ENCODE results near the gene LONRF2.
"Not testable (repeated sequence)": the region's sequence is repeated elsewhere in the genome, so short reads cannot be mapped to it uniquely, and the experiment has no call there.

The LONRF2 gene

GRCh38 chr2:100252811-100253698 lies 69.2 kb downstream of the LONRF2 start:
- DNase-seq = no peak

- no peak for DNase-seq
Measured at GRCh38 chr2:100250645-100251044, 71.7 kb downstream of the LONRF2 start.

DNA sequence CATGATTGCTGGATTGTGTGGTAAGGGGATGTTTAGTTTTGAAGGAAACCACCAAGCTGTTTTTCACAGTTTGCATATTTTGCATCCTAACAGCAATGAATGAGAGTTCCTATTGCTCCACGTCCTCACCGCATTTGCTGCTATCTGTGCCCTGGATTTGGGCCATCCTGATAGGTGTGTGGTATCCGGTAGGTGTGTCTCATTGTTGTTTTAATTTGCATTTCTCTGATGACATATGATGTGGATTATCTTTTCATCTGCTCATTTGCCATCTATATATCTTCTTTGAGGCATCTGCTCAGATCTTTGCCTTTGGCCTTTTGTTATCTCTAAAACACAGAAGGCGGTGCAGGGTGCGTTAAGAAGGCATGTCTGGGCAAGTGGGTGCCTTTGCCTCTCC lies 73.3 kb downstream of the LONRF2 start:
- no peak for DNase-seq

GRCh38 chr2:100248556-100248955 lies 73.7 kb downstream of the LONRF2 start:
- not testable (repeated sequence) for DNase-seq

DNA sequence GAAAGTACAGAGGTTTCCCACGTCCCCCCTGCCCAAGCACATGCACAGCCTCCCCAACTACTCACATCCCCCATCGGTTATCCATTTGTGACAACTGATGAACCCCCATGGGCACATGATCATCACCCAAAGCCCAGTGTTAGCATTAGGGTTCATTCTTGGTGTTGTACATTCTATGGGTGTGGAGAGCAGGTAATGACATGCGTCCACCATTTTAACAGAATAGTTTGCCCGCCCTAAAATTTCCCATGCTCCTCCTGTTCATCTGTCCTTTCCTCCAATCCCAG lies 74.3 kb downstream of the LONRF2 start:
- DNase-seq = no peak

- DNase-seq = no peak
Measured at GRCh38 chr2:100247256-100248043, 74.9 kb downstream of the LONRF2 start.

GRCh38 chr2:100246163-100247145 lies 75.8 kb downstream of the LONRF2 start:
- DNase-seq = peak; percentile 7

GRCh38 chr2:100245681-100246080 lies 76.6 kb downstream of the LONRF2 start:
- DNase-seq = no peak

DNA sequence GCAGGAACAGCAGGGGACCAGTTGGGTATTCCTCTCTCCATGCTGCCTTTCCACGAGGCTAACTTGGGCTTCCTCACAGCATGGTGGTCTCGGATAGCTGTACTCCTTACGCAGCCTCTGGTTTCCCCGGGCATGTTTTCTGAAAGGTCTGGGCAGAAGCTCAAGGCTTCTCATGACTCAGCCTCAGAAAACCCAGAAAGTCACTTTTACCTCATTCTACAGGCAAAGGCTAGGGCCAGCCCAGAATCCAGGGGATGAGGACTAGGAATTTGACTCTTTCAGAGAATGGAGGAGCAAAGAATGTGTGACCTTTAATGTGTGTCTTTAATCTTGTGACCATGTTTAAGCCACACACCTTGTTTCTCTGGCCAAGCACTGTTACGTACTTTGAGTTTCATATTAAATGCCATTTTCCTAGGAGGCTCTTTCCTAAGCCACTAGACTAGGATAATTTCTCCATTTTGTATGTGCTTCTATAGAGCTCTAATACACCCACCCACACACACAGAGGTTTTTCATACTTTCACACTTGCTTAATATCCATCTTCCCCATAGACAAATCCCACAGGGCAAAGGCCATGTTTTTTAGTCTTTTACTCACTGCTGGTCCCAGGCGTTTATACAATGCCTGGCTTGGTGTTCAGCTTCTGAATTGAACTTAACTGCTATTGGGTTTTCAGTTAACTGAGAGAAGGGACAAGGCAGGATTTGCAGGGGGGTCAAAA lies 77.3 kb downstream of the LONRF2 start:
- DNase-seq = no peak

GRCh38 chr2:100243631-100244030 lies 78.7 kb downstream of the LONRF2 start:
- DNase-seq = no peak

DNA sequence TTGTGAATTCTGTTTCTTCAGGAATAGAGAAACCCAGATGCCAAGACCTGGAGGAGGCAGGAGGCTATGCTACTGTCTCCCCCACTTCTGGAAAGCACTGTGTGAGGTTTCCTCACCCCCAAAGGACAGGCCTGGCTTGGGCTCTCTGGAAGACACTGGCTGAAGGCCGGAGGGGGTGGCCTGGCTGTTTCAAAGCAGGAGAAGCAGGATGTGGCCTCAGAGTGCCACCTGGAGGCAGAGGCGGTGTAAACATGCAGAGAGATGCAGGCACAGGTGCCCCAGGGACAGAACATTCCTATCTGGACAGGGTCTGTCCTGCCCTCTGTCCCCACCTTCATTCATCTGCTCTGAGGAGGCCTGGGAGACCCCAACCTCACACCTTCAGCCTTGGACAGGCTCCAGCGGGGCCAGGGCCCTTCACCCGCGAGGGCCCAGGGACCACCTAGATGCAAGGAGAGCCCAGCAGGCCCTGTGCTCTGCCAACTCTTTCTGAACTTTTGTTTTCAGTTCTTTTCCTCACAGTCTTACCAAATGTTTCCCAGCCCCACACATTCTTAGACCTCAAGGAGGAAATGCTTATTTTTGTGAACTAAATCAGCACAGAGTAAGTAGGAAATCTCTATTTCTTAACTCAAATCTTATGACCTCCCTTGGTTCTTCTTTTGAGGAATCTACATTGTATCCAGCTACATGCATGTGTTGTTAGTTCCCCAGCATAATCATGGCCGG lies 79.2 kb downstream of the LONRF2 start:
- DNase-seq = peak; percentile 50

GRCh38 chr2:100242476-100242875 lies 79.8 kb downstream of the LONRF2 start:
- DNase-seq = no peak

DNA sequence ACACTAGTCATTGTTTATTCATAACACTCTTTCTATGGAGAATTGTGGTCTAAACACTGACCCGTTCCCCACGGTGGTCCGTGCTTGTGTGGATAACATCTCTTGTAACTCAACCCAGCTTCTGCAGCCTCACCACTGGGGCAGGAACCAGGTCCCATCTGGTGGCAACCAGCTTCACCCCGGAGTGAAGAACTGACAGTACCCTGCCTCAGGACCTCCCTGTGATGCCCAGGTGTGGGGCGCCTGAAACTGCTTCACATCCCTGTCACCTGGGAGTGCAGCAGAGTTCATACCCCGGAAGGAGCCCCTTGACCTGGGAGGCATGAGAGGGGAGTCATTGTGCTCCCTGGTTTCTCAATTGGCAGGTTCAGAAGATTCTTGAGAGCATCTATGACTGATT lies 81.1 kb downstream of the LONRF2 start:
- no peak for DNase-seq

GRCh38 chr2:100240386-100240785 lies 81.9 kb downstream of the LONRF2 start:
- no peak for DNase-seq

DNA sequence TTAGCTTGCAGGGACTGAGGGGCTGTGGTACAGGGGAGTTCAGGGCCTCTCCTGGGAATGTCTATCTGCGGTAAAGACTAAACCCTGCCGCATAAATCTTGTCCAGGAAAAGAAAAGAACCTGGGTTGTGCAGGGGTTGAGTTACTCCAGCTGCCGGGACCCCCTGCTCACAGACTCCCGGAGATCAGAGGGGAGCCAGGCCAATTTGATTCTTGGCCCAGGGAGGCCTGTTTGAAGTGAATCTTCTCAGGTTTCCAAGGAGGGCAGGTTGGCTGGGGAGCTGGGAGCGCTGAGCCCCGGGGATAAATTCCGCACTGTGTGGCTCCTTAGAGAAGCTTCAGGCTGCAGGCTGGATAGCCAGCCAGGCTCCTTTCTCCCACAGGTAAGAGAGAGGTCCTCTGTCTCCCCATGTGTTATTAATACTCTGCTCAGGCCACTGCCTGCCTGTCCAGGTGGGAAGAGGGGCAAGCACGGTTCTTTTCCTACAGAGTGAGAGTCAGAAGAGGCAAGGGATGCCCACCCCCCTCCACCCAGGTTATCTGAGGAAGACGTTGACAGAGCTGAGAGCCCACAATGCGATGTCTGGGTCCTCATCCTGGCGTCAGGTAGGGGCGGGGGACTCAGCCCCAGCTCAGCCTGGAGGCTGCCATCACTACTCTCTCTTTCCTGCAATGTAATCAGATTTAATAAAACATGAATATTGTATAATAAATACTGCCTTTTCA lies 82.7 kb downstream of the LONRF2 start:
- DNase-seq = no peak

DNA sequence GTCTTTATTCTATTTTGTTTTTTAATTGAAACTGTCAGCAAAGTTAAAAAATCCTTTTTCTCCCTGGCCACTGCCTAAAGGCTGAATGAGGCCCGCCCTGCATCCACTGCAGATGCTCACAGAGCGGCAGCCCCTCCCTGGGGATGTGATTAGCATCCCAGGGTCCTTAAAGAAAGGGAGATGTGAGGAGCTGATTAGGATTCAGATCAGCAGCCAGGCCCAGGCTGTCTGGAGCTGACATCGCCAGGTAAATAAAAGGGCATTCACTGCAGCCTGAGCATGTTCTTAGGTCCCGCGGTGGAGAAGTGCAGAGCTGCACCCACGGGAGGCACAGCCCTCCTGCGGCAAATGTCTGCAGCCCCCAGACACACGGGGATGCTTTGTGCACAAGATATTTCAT lies 83.8 kb downstream of the LONRF2 start:
- no peak for DNase-seq

DNA sequence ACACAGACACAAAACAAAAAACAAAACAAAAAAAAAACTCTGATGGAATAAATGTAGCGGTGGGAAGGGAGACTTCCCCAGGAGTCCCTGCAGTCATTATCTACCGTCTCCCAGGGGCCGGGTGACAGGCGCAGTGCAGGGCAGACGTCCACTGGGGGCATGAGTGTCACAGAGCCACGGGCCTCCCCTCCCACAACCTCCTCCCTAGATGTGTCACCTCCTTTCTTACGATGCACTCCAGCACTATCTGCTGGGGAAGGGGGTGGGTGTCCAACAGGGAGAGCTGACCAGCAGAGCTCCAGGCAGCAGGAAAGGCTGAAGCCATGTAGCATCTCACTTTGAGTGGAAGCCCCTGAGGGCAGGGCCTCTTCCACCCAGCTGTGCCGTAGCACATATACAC lies 84.5 kb downstream of the LONRF2 start:
- DNase-seq = no peak

- DNase-seq = no peak
Measured at GRCh38 chr2:100237163-100237562, 85.1 kb downstream of the LONRF2 start.

GRCh38 chr2:100236166-100236565 lies 86.1 kb downstream of the LONRF2 start:
- no peak for DNase-seq

- DNase-seq = no peak
Measured at GRCh38 chr2:100235581-100235980, 86.7 kb downstream of the LONRF2 start.

- DNase-seq = peak; percentile 40
Measured at GRCh38 chr2:100235098-100235497, 87.2 kb downstream of the LONRF2 start.
